ENCODE results near the gene RNF223.
"Not testable (repeated sequence)": the region's sequence is repeated elsewhere in the genome, so short reads cannot be mapped to it uniquely, and the experiment has no call there.

GRCh38 chr1:1057769-1058087 lies 16.4 kb downstream of the RNF223 start:
- TF ChIP-seq CTCF (IDR thresholded peaks at IDR 0.05; ENCODE audit: low read depth, low read length, missing input control); REST (IDR thresholded peaks at IDR 0.05); ATF3 (IDR thresholded peaks at IDR 0.05); GABPA (IDR thresholded peaks at IDR 0.05 in 1 of 2, conservative IDR thresholded peaks at IDR 0.05 in 1 of 2); YY1 (IDR thresholded peaks at IDR 0.05); MAX (IDR thresholded peaks at IDR 0.05); TAF1 (conservative IDR thresholded peaks at IDR 0.05); RXRA (IDR thresholded peaks at IDR 0.05); SP1 (IDR thresholded peaks at IDR 0.05): not testable (repeated sequence)

Data from liver (tissue), 3 donors.